ENCODE results near the gene DAZAP1. TPM values are rescaled to one million over a fixed set of nuclear protein-coding genes. Genes with fewer than 3 reads are reported as not detected.

Gene DAZAP1
- polyA plus RNA-seq, 1 donor (not counting 4 experiments of a cell fraction or from before 2014, with no cell fraction given): 99.2 TPM

DNA sequence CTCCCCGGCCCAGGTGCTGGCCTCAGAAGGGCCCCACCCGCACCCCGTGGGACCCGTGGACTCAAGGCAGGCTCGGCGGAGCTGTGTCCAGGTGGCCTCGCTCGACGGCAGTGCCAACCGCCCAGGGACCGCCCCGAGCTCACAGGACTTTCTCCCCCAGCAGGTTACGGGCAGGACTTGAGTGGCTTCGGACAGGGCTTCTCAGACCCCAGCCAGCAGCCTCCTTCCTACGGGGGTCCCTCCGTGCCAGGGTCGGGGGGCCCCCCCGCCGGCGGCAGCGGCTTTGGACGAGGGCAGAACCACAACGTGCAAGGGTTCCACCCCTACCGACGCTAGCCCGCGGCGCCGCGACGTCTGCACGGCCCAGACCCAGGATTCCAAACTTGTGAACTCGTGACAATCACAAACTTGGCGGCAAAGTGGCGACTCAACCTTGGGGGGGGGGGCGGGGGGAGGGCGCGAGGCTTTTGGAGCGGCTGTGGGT lies 27.2 kb downstream of the DAZAP1 start:
- TF ChIP-seq, protein P1, sequence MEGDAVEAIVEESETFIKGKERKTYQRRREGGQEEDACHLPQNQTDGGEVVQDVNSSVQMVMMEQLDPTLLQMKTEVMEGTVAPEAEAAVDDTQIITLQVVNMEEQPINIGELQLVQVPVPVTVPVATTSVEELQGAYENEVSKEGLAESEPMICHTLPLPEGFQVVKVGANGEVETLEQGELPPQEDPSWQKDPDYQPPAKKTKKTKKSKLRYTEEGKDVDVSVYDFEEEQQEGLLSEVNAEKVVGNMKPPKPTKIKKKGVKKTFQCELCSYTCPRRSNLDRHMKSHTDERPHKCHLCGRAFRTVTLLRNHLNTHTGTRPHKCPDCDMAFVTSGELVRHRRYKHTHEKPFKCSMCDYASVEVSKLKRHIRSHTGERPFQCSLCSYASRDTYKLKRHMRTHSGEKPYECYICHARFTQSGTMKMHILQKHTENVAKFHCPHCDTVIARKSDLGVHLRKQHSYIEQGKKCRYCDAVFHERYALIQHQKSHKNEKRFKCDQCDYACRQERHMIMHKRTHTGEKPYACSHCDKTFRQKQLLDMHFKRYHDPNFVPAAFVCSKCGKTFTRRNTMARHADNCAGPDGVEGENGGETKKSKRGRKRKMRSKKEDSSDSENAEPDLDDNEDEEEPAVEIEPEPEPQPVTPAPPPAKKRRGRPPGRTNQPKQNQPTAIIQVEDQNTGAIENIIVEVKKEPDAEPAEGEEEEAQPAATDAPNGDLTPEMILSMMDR (optimal IDR thresholded peaks at IDR 0.05 in 1 of 3, IDR thresholded peaks at IDR 0.05 in 1 of 3, conservative IDR thresholded peaks at IDR 0.05 in 1 of 3; ENCODE audit: extremely low read depth in 1 of 3, insufficient read depth in 2 of 3, low read length in 3 of 3): no peak
- TF ChIP-seq EZH2 (IDR thresholded peaks at IDR 0.05; ENCODE audit: low read length): no peak
- peaks cover 26% of the 10 kb centered on the region for H3K79me2 ChIP-seq (ENCODE audit: control insufficient read depth, insufficient read depth, low read length)
- H4K20me1 ChIP-seq (ENCODE audit: control insufficient read depth, extremely low read depth, insufficient read depth, low read length): peaks cover 5% of the 10 kb centered on the region
- H2AFZ ChIP-seq (ENCODE audit: control insufficient read depth, low read length): no peak overlapping the region
- dilution Hi-C loops (cut with MboI; ENCODE audit: extremely low pct_ligation_motif_present, low sequenced_read_pairs): no loop called here
- H3K36me3 ChIP-seq (ENCODE audit: control insufficient read depth in 2 of 2, extremely low read depth in 1 of 2, insufficient read depth in 2 of 2, low read length in 2 of 2): peaks cover 29 to 30% of the 10 kb centered on the region in 2 experiments
- DNase-seq (ENCODE audit: low read depth, low spot score) (no peak), FAIRE-seq (no peak)
- H3K9ac ChIP-seq (ENCODE audit: control insufficient read depth, extremely low read depth, insufficient read depth, low read length): no peak overlapping the region
- peaks cover 2% of the 10 kb centered on the region for H3K4me1 ChIP-seq (ENCODE audit: control insufficient read depth, extremely low read depth, insufficient read depth, low read length)
- no peak overlapping the region for H3K27ac ChIP-seq (ENCODE audit: control insufficient read depth, insufficient read depth, low read length)
- no peak overlapping the region for H3K4me2 ChIP-seq (ENCODE audit: control insufficient read depth, extremely low read depth, insufficient read depth, low read depth, low read length)
- no peak overlapping the region for H3K4me3 ChIP-seq (ENCODE audit: control insufficient read depth in 2 of 3, extremely low read depth in 1 of 3, insufficient read depth in 2 of 3, low read depth in 1 of 3, low read length in 3 of 3)
- H3K9me3 ChIP-seq (ENCODE audit: control insufficient read depth, low read depth, low read length): no peaks in the 10 kb centered on the region
- H3K9me1 ChIP-seq (ENCODE audit: control insufficient read depth, extremely low read depth, insufficient read depth, low read length): no peaks in the 10 kb centered on the region
- H3K27me3 ChIP-seq (ENCODE audit: control insufficient read depth, extremely low read depth, insufficient read depth, low read length): no peaks in the 10 kb centered on the region

DNA sequence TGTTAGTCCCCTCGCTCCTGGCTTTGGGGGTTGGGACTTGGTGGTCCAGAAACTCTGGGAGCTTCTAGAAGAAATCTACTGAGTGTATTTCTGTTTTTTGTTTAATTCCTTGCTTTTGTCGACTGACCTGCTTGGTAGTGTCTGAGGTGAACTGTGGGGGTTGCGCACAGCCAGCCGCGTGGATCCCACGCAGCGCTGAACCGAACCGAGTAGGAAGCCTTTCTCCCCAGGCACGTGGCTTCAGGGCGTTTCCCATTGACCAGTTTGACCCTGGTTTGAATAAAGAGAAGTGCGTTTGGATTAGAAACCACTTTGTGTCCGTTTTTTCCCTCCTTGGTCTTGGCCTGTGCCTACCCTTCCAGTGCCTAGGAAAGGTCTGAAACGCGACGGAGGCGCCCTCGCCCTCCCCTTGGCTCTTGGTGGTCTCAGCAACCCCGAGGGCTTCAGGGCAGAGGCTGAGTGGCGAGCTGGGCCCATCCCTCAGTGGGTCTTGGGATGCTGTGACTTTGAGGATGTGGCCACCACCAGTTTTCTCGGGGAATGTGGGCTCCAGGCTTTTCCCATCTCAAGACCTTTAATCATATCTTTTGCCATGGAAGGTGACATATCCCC lies 28.1 kb downstream of the DAZAP1 start:
- FAIRE-seq (no peak), DNase-seq (ENCODE audit: low read depth, low spot score) (no peak)
- Histone ChIP-seq H3K27ac (ENCODE audit: control insufficient read depth, insufficient read depth, low read length) (no peak overlapping the region), H3K27me3 (ENCODE audit: control insufficient read depth, extremely low read depth, insufficient read depth, low read length) (no peaks in the 10 kb centered on the region), H3K4me1 (ENCODE audit: control insufficient read depth, extremely low read depth, insufficient read depth, low read length) (peaks cover 6% of the 10 kb centered on the region), H4K20me1 (ENCODE audit: control insufficient read depth, extremely low read depth, insufficient read depth, low read length) (peaks cover 10% of the 10 kb centered on the region), H3K4me2 (ENCODE audit: control insufficient read depth, extremely low read depth, insufficient read depth, low read depth, low read length) (no peak overlapping the region), H3K36me3 (ENCODE audit: control insufficient read depth in 2 of 2, extremely low read depth in 1 of 2, insufficient read depth in 2 of 2, low read length in 2 of 2) (peaks cover 32 to 33% of the 10 kb centered on the region in 2 experiments), H3K4me3 (ENCODE audit: control insufficient read depth in 2 of 3, extremely low read depth in 1 of 3, insufficient read depth in 2 of 3, low read depth in 1 of 3, low read length in 3 of 3) (no peak overlapping the region), H3K9me3 (ENCODE audit: control insufficient read depth, low read depth, low read length) (no peaks in the 10 kb centered on the region), H3K9ac (ENCODE audit: control insufficient read depth, extremely low read depth, insufficient read depth, low read length) (no peak overlapping the region), H3K79me2 (ENCODE audit: control insufficient read depth, insufficient read depth, low read length) (peaks cover 33% of the 10 kb centered on the region), H2AFZ (ENCODE audit: control insufficient read depth, low read length) (no peak overlapping the region), H3K9me1 (ENCODE audit: control insufficient read depth, extremely low read depth, insufficient read depth, low read length) (no peaks in the 10 kb centered on the region)
- dilution Hi-C loops (cut with MboI; ENCODE audit: extremely low pct_ligation_motif_present, low sequenced_read_pairs): no loop called here
- no peak for TF ChIP-seq EZH2 (IDR thresholded peaks at IDR 0.05; ENCODE audit: low read length)
- TF ChIP-seq, protein P1 (optimal IDR thresholded peaks at IDR 0.05 in 1 of 3, IDR thresholded peaks at IDR 0.05 in 1 of 3, conservative IDR thresholded peaks at IDR 0.05 in 1 of 3; ENCODE audit: extremely low read depth in 1 of 3, insufficient read depth in 2 of 3, low read length in 3 of 3): no peak

All from keratinocyte (primary cell).